Retina (tissue), 1 donor: ENCODE data around the gene ALDH3A1.
"Not testable (repeated sequence)": the region's sequence is repeated elsewhere in the genome, so short reads cannot be mapped to it uniquely, and the experiment has no call there.

Source experiments
- DNase-seq: peaks from one replicate; pipeline ENCODE4 v3.0.0-alpha.2; 2016

Gene ALDH3A1

GRCh38 chr17:19747829-19748806 is at the start of gene ALDH3A1:
ALDH3A1 (minus strand) TSS chr17:19748298; CDS start chr17:19745129, 3,169 bp downstream.
- no peak for DNase-seq

DNA sequence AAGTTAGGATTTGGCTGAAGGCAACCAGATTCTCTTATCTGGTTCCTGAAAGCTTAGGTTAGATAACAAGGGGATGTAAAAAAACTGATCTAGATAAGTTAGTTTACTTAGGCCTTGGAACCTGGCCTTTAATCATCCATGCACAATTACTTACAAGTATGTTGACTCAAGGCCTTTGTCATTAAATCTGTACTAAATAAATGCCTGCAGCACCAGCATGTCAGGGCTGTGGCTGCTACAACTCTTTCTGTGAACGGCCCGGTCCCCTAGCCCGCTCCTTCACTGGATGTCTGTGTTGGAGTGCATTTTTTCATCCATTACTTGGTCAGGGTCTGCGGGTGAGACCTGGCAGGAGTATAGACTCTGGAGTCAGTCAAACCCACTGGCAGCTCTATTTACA is 48.4 kb upstream of the ALDH3A1 start:
- DNase-seq: no peak

- no peak for DNase-seq
Observed at GRCh38 chr17:19791918-19792550, 43.9 kb upstream of the ALDH3A1 start.

DNA sequence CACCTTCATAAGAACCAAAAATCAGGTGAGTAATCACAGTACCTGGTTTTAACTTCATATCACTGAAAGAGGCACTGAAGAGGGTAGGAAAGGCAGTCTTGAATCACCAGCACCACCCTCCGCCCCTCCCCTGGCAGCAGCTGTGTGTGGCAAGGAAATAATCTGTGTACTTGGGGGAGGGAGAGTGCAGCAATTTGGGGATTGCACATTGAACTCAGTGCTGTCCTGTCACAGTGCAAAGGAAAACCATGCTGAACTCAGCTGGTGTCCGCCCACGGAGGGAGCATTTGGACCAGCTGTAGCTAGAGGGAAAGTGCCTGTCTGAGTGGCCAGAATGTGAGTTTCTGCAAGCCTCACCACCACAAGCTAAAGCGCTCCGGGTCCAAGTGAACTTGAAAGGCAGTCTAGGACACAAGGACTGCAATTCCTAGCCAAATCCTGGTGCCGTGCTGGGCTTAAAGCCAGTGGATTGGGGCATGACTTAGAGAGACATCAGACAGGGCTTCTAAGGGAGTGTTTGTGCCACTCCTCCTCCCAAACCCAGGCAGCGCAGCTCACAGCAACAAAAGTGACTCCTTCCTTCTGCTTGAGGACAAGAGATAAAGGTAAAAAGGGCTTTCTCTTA is 39.7 kb upstream of the ALDH3A1 start:
- DNase-seq: no peak

GRCh38 chr17:19785854-19786253 is 37.8 kb upstream of the ALDH3A1 start:
- DNase-seq: no peak

DNA sequence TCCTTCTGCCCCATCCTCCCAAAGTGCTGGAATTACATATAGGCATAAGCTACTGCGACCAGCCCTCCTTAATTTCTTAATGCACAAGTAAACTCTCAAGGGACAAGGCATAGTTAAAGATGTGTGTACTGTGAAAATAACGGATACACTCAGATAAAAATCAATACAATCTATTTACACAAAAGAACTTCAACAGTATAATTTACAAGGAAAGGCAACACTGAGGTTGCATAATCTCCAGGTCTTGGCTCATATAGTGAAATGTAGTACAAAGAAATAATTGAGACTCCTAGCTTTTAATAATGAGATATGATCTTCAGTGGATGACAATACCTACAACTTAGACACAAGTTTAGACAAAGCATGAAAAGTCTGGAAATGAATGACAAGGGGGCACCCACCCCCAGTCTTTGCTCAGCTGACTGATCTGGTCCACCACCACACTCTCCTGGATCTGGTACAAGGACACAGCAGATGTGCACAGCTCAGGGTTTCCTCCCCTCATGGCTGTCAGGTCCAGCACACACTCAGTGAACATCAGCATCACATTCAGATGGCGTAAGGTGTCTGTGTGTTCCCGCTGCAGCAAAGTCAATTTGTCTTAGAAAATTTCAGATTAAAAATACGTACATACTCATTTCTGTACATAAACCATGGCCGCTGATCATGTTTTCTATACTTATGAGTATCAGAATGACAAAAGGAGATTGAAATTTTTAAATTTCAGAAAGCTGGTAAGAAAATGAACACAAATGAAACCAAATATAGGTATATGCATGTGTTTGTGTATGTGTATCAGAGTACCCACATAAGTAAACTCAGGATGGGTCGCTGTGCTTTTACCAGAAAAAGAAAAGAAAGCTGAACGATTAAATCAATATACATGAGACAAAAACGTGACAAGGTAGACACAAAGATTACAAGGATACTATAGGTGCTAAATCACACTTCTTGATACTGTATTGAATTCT is 33.7 kb upstream of the ALDH3A1 start:
- DNase-seq: no peak

GRCh38 chr17:19780846-19781245 is 32.7 kb upstream of the ALDH3A1 start:
- no peak for DNase-seq

DNA sequence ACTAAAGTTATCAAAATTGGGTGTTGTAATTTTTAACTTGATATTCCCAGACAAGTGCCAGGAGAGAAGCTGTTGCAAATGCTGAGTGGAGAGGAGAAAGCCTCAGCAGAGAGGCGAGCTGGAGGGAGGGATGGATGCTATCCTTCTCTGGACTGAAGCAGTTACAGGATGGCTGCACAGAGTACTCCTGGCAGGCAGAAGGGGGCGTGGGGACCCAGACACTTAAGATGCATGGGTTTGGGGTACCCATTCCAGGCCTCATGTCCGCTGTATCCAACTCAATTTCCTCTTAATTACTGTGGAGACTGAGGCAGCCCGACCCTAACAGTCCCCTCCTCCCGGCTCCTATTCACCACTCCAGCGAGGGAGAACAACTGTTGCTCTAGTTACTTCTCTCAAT is 25.4 kb upstream of the ALDH3A1 start:
- DNase-seq: no peak

GRCh38 chr17:19771971-19772630 is 24.0 kb upstream of the ALDH3A1 start:
- no peak for DNase-seq

GRCh38 chr17:19770985-19771735 is 23.1 kb upstream of the ALDH3A1 start:
- DNase-seq: no peak

DNA sequence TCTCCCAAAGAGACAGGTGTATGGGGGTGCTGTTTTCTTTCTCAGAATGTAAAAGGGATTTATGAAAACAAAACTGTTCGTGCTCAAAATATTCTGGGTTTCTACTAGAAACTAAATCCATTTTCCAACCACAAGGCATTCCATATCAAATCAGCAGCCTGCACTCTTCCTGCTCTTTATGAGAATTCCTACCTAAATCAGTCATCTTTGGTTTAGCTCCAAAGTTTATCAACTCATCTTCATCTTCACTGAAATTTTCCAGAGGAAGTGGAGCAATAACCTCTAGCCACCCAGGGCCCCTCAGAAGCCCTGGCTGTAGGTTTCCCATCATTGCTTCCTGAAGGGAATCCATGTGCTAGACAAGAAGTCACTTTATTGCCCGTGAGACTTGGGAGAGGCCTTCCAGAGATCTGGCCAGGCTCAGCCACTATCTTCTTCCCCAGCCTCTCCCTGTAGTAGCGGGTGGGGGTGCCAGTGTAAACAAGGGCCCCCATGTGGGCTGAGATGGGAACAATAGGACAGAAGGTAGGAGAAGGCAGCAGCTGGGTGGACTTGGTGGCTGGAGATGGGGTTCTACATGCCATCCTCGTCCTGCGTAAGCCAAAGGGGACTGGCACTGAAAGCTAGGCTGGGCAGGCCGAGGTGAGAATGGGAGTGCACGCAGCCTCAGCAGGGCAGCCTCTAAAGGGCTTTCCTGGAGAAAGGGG is 22.0 kb upstream of the ALDH3A1 start:
- no peak for DNase-seq

DNA sequence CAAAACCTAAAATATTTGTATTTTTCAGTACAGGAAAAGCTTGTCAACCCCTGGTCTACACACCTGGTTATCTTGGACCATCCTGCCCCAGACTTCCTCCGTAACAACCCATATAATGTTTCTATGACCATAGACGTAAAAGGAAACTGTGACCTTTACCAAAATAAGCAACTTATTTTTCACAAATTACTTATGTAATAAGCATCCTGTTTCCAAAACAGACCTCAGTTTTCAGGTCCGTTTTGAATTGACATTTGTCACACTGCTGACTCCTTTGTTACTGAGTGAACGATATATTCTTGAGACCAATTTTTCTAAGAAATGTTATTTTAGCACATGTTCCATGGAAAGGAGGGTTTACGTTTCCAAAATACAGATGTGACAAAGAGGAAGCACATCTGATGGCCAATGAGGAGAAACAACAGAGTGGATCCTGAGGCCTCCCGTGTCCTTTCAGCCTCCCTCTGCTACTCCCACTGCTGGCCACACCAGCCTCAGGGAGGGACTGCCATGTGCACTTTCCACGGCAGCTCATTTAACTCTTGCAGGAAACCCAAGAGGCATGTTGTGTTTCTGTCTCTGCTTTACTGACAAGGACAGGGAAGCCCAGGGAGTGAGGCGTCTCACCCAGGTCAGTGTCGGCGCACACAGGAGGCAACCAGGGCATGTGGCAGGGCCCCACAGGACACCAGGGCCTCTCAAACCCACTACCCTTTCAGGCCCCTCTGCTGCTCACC is 20.1 kb upstream of the ALDH3A1 start:
- DNase-seq: no peak

GRCh38 chr17:19766421-19767270 is 18.5 kb upstream of the ALDH3A1 start:
- peak; percentile 81 for DNase-seq

DNA sequence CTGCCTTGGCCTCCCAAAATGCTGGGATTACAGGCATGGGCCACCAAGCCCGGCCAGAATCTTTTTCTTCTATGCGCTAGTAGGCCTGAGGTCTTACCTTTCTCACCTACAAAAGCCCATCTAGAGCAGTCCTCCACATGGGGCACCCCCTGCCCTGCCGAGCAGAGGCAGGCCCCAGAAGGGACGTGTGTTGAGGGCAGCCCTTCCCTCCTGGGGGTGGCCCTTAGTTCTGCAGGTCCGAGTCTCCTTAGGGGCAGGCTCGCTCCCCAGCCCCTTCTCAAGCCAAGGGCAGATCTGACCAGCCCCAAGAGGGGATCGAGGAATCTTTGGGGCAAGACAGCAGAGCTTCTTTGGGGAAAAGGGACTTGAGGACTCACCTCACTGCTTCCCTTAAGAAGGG is 17.9 kb upstream of the ALDH3A1 start:
- DNase-seq: no peak

GRCh38 chr17:19763991-19764390 is 15.9 kb upstream of the ALDH3A1 start:
- not testable (repeated sequence) for DNase-seq

DNA sequence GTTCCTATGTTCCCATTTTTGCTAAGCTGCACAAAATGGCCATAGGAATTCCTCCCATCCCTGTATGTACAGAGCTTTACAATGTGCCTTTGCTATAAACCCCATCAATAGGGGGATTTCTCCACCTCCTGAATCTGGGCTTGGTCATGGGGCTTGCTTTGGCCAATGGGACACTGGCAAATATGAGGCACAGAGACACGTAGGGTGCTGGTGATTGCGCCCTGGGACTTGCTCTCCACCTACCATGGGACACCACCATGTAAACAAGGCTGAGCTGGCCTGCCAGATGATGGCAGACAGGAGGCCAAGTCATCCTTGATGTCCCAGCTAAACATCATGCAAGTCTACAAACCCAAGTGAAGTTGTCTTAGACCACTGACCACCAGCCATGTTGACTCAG is 15.3 kb upstream of the ALDH3A1 start:
- DNase-seq: no peak

DNA sequence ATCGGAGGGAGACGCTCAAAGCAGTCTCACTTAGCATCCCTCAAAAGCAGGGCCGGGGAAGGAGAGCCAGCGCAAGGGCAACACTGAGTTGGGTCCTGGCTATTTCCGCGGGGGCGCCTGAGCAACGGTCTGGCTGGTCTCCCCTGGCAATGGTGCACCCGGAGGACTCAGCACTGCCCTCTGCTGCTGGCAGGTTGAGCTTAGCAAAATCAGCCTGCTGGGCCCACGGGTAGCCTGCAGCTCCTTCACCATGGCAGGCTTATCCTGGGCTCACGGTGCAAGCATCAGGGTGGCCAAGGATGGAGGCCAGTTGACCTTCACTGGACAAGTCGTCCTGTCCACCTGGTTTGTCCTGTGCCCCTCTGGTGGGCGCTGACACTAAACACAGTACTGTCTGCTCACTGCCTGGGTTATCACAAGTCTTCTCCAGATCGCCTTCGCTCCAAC is 14.4 kb upstream of the ALDH3A1 start:
- peak; percentile 77 for DNase-seq

DNA sequence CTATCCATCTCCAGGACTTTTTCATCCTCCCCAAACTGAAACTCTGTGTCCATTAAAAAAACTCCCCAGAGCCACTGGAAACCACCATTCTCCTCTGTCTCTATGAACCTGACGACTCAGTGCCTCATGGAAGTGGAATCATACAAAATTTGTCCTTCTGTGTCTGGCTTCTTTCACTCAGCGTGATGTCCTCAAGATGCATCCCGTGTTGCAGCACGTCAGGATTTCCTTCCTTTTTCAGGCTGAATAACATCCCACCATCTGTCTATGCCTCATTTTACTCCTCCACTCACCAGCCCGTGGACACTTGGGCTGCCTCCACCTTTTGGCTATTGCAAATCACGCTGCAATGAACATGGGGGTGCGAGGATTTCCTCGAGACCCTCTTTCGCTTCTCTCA is 12.6 kb upstream of the ALDH3A1 start:
- no peak for DNase-seq
